ENCODE data around the gene TAX1BP1.

- no peak for TF ChIP-seq CTCF (conservative IDR thresholded peaks at IDR 0.05; ENCODE audit: low read depth, low read length)
- no peak for TF ChIP-seq EZH2phosphoT487 (IDR thresholded peaks at IDR 0.05; ENCODE audit: borderline replicate concordance, low read length)
Measured at GRCh38 chr7:27825891-27826290, 85.9 kb downstream of the TAX1BP1 start.

Measured in PC-3 (cell line).